GM19438 (cell line): ENCODE data around the gene HP1BP3.
A peak's percentile ranks its signal among the peaks of the same experiment; 100 is the strongest.

ENCODE experiments used
- ATAC-seq: cut with Tn5 transposase; IDR thresholded peaks from one replicate; pipeline ENCODE4 v1.9.1; 2021; ENCODE audit warnings: low read depth; ENCODE audit not compliant: unreplicated experiment

Gene HP1BP3

GRCh38 chr1:20771780-20772179 lies 15.3 kb downstream of the HP1BP3 start:
- no peak for ATAC-seq

GRCh38 chr1:20770314-20771087 lies 16.6 kb downstream of the HP1BP3 start:
- ATAC-seq, result no peak

GRCh38 chr1:20767271-20767670 lies 19.8 kb downstream of the HP1BP3 start:
- ATAC-seq, result no peak

GRCh38 chr1:20763417-20763816 lies 23.7 kb downstream of the HP1BP3 start:
- no peak for ATAC-seq

- ATAC-seq, result no peak
Observed at GRCh38 chr1:20760322-20760721, 26.8 kb downstream of the HP1BP3 start.

GRCh38 chr1:20753589-20753988 lies 33.5 kb downstream of the HP1BP3 start:
- ATAC-seq, result no peak

GRCh38 chr1:20751462-20751990 lies 35.6 kb downstream of the HP1BP3 start:
- ATAC-seq, result no peak

- no peak for ATAC-seq
Observed at GRCh38 chr1:20742671-20743070, 44.4 kb downstream of the HP1BP3 start.

- no peak for ATAC-seq
Observed at GRCh38 chr1:20740781-20741180, 46.3 kb downstream of the HP1BP3 start.

- ATAC-seq, result no peak
Observed at GRCh38 chr1:20739225-20739624, 47.9 kb downstream of the HP1BP3 start.

GRCh38 chr1:20735581-20736111 lies 51.5 kb downstream of the HP1BP3 start:
- no peak for ATAC-seq

GRCh38 chr1:20733360-20733975 lies 53.6 kb downstream of the HP1BP3 start:
- ATAC-seq, result no peak

- peak; percentile 58 for ATAC-seq
Observed at GRCh38 chr1:20732588-20733359, 54.3 kb downstream of the HP1BP3 start, which contains the start of gene SH2D5. Gene SH2D5 (minus strand): TSS chr1:20732703. CDS start chr1:20728044, 4,659 bp downstream.

- peak; percentile 58 for ATAC-seq
Observed at GRCh38 chr1:20732071-20732587, 55.0 kb downstream of the HP1BP3 start.

GRCh38 chr1:20731057-20731991 lies 55.8 kb downstream of the HP1BP3 start:
- no peak for ATAC-seq

- no peak for ATAC-seq
Observed at GRCh38 chr1:20730690-20731056, 56.4 kb downstream of the HP1BP3 start.

GRCh38 chr1:20729990-20730689 lies 57.0 kb downstream of the HP1BP3 start:
- ATAC-seq, result no peak

- no peak for ATAC-seq
Observed at GRCh38 chr1:20729155-20729931, 57.8 kb downstream of the HP1BP3 start.
